Gastroesophageal sphincter (tissue), 4 donors: ENCODE measurements around the gene RPP21. TPM values are rescaled to one million over a fixed set of nuclear protein-coding genes. Genes with fewer than 3 reads are reported as not detected.
A peak's percentile ranks its signal among the peaks of the same experiment; 100 is the strongest.

Experiments
- ATAC-seq: fragments of 150-250 bp; one replicate; pipeline ENCODE4 v1.9.1; 2016; ENCODE audit warnings: mild to moderate bottlenecking, moderate library complexity
- H3K27ac ChIP-seq, 4 donors: fragments of 200-600 bp; sonication (generic) in 3 of 4; 1 replicate in 3 of 4; 2 replicates in 1 of 4; pipeline ENCODE4 v1.5.1; 2016 to 2019
- H3K27me3 ChIP-seq: fragments of 200-600 bp; sonication (generic); one replicate; pipeline ENCODE4 v1.5.1; 2019
- H3K36me3 ChIP-seq, 2 donors: fragments of 200-600 bp; sonication (generic); one replicate each; pipeline ENCODE4 v1.5.1; 2019; ENCODE audit warnings: control low read depth in 1 of 2
- H3K4me1 ChIP-seq, 3 donors: fragments of 200-600 bp; sonication (generic); 1 replicate in 2 of 3; 2 replicates in 1 of 3; pipeline ENCODE4 v1.5.1; 2016 to 2019; ENCODE audit warnings: control low read depth in 2 of 3
- H3K4me3 ChIP-seq, 2 donors: fragments of 200-600 bp; sonication (generic); one replicate each; pipeline ENCODE4 v1.5.1; 2019; ENCODE audit warnings: mild to moderate bottlenecking in 1 of 2, moderate library complexity in 1 of 2
- H3K9me3 ChIP-seq, 3 donors: fragments of 200-600 bp; sonication (generic); one replicate each; pipeline ENCODE4 v1.5.1; 2017 to 2019; ENCODE audit warnings: control low read depth in 2 of 3
- EP300 ChIP-seq: sonication (generic); formaldehyde crosslinking; IDR thresholded peaks from one replicate; pipeline ENCODE4 v1.6.1; 2017; ENCODE audit warnings: antibody characterized with exemption, mild to moderate bottlenecking
- POLR2A ChIP-seq, 2 donors: fragments of 450-650 bp; IDR thresholded peaks; one replicate each; pipeline ENCODE4 v1.6.1; 2017; ENCODE audit warnings: antibody characterized with exemption in 2 of 2, mild to moderate bottlenecking in 2 of 2, moderate library complexity in 1 of 2
- POLR2AphosphoS5 ChIP-seq: sonication (generic); formaldehyde crosslinking; IDR thresholded peaks from one replicate; pipeline ENCODE4 v1.6.1; 2017; ENCODE audit warnings: antibody characterized with exemption
- WGBS, 2 donors: methylation state at CpG; one replicate each; pipeline ENCODE4 v1.1.5; 2018; ENCODE audit warnings: low coverage in 1 of 2; 5-methylcytosine and 5-hydroxymethylcytosine counted together
- total RNA-seq, 4 donors: library from RNA; depleted of rRNA; stranded (reverse); fragments of >200 nt; gene quantifications; one replicate each; pipeline ENCODE4 v1.1.0, GENCODE V29; 2016
- TF ChIP-seq, protein P1 (sequence below), 4 experiments: fragments of 200-600 bp in 2 of 4; fragments of 450-650 bp in 2 of 4; sonication (generic) in 1 of 4; IDR thresholded peaks; one replicate each; pipeline ENCODE4 v1.5.1; 2017 to 2019; ENCODE audit warnings: antibody characterized with exemption in 4 of 4, mild to moderate bottlenecking in 2 of 4, moderate library complexity in 2 of 4

Gene RPP21
- total RNA-seq, 4 donors from 2014 or later = 60.7 to 137 (median 82.2) TPM

DNA sequence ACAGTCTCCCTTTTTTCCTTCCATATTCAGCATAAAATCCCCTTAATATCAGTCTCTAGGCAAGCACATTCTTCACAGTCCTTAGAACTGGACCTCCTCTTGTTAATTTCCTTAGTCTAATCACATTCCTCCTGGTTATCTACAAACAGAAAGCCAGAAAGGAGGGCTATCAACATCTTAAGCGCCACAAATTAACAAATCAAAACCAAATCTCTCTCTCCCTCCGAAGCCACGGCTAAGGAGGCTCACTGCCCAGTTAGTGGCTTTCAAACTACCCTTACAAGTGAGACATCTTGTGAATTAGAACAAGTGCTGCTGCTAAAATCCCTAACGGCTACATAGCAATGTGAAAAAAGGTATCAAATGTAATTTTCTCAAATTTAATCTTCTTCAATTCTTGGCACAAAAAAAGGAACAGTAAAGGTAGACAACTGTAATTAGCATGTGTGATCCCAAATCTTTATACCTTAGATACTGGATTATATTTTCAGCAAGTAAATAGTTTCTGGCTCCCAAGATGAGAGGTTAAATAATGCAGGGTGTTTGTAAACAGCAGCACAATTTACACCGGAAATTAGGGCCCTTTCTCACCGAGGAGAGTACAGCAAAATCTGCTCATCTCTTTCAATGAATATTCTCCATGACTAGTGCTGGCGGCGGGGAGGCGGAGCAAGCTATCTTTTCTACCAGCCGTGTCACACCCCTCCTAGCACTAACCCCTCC is 19.6 kb upstream of the RPP21 start:
- H3K9me3 ChIP-seq = no peaks in the 10 kb centered on the region
- H3K36me3 ChIP-seq = peaks cover 0 to 13% of the 10 kb centered on the region in 2 donors
- TF ChIP-seq, protein P1, sequence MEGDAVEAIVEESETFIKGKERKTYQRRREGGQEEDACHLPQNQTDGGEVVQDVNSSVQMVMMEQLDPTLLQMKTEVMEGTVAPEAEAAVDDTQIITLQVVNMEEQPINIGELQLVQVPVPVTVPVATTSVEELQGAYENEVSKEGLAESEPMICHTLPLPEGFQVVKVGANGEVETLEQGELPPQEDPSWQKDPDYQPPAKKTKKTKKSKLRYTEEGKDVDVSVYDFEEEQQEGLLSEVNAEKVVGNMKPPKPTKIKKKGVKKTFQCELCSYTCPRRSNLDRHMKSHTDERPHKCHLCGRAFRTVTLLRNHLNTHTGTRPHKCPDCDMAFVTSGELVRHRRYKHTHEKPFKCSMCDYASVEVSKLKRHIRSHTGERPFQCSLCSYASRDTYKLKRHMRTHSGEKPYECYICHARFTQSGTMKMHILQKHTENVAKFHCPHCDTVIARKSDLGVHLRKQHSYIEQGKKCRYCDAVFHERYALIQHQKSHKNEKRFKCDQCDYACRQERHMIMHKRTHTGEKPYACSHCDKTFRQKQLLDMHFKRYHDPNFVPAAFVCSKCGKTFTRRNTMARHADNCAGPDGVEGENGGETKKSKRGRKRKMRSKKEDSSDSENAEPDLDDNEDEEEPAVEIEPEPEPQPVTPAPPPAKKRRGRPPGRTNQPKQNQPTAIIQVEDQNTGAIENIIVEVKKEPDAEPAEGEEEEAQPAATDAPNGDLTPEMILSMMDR (IDR thresholded peaks at IDR 0.05) = no peak
- TF ChIP-seq POLR2AphosphoS5 (no peak), EP300 (no peak), POLR2A (IDR thresholded peaks at IDR 0.05) (no peak)
- WGBS, 2 donors = 5 to 8% methylated on average over 7 to 10 of the region's 10 CpGs
- peak overlapping the region; percentile 85 to 95 for H3K4me3 ChIP-seq
- H3K27me3 ChIP-seq = no peaks in the 10 kb centered on the region
- H3K27ac ChIP-seq = peak overlapping the region; percentile 95 to 99 (median 98)
- ATAC-seq = no peak
- peaks cover 0 to 48% (median 17%) of the 10 kb centered on the region in 3 donors for H3K4me1 ChIP-seq

DNA sequence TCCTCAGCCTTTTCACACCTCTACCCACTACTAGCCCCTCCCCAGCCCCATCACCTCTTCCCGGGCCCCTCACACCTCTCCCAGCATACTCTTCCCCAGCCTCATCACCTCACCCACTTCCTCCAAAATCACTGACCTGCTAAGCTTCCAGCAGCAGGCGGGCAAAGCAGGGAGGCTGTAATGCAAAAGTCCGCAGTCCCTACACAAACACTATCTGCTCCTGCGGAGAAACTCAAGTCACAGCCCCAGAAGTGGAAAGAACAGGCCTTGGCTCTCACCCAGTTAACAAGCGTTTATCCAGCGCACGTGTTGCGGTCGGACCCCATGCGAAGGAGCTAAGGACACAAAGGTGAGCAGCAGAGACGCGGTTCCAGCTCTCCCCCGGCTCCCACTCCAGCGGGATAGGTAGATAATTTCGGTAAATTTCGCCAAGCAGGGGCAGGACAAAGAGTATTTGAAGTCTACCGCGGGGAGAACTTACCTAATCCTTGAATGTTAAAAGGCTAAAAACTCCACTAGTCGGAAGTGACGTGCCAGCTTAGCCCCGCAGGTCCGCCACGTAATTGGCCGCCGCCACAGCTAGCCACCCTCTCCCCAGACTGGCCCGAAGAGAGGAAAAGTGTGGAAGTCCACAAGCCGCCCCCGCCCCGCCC is 19.0 kb upstream of the RPP21 start:
- peak overlapping the region; percentile 95 to 99 (median 98) for H3K27ac ChIP-seq

DNA sequence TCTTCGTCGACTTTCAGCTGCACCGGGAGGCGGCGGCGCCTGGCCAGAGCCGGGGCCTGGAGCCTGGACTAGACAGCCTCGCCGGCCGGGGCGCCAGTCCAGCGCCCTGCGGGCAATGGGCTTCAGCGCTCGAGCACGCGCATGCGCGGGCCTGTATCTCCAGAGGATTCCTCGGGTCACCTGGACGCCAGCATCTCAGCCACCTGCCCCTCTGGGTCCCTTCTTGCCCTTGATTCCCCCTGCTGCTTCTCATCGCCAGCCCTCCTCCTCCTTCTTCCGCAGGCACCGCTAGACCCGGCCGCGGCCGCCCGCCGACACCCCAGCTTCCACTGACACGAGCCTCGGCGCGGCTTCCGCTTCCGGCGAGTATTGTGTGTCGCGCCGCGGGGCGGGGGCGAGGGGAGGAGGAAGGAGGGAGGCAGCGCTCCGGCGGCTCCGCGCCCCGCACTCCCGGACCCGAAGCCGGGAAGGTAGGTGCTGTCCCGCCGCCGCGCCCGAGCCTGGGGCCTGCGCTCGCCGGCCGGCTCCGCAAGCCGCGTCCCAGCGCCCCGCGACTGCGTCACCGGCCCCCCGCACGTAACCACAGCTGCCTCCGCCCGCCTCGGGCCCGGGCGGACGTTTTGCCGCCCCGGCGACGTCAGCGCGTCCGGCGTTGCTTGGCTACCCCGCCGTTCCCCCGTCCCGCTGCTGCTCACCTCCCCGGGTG is 18.3 kb upstream of the RPP21 start, which contains the start of gene TRIM39:
TSS of gene TRIM39 (plus strand) at position 402 of the 706 bp plus-strand sequence. CDS start 2,391 bp downstream, outside the sequence.
- peak within 1 kb of the TSS; percentile 95 to 99 (median 98) for H3K27ac ChIP-seq
- peak within 1 kb of the TSS; percentile 85 to 95 for H3K4me3 ChIP-seq
- H3K9me3 ChIP-seq = no peaks in the 10 kb centered on the region
- WGBS, 2 donors = 0% methylated on average over 2 of the region's 90 CpGs
- H3K36me3 ChIP-seq = peaks cover 0 to 27% of the 10 kb centered on the region in 2 donors
- H3K27me3 ChIP-seq = no peaks in the 10 kb centered on the region
- TF ChIP-seq POLR2A (IDR thresholded peaks at IDR 0.05) (peak; percentile 88 to 92), EP300 (no peak), POLR2AphosphoS5 (peak; percentile 80)
- TF ChIP-seq, protein P1 (IDR thresholded peaks at IDR 0.05) = peak in 2 of 4 experiments; percentile 10 to 32
- peak; percentile 89 for ATAC-seq
- peaks cover 0 to 48% (median 17%) of the 10 kb centered on the region in 3 donors for H3K4me1 ChIP-seq

More for the DNA sequence above, 19.0 kb upstream of the RPP21 start:
- Histone ChIP-seq H3K4me3 (peak overlapping the region; percentile 85 to 95), H3K27me3 (no peaks in the 10 kb centered on the region), H3K36me3 (peaks cover 0 to 20% of the 10 kb centered on the region in 2 donors), H3K4me1 (peaks cover 0 to 48% (median 17%) of the 10 kb centered on the region in 3 donors), H3K9me3 (no peaks in the 10 kb centered on the region)
- WGBS, 2 donors = 0% methylated on average over 1 to 21 of the region's 29 CpGs
- ATAC-seq = peak; percentile 78
- TF ChIP-seq, protein P1 (IDR thresholded peaks at IDR 0.05) = no peak
- TF ChIP-seq EP300 (no peak), POLR2AphosphoS5 (no peak), POLR2A (IDR thresholded peaks at IDR 0.05) (no peak)

DNA sequence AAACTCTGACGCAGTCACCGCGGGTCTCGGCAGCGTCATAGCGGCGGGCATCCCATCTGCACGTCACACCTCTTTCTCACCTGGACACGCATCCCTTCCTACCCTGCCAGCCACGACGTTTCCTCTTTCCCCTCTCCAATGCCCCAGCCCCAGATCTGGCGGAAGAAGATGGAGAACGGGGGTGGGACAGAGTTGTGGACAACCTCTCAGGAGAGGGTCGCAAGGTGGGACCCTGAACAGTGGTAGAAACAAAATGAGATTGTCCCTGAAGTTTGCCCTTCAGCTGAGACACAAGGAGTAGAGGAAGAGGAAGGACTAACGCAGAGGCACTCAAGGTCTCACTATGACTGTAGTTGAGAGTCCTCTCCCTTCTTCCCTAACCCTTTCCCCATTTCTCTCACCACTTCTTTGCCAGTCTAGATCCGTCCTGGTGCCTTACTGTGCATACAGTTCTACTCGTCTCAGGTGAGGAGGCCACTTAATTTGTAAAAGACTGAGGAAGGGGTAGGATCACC is 17.7 kb upstream of the RPP21 start:
- H3K4me1 ChIP-seq = peaks cover 0 to 44% (median 17%) of the 10 kb centered on the region in 3 donors
- no peak for ATAC-seq
- H3K27me3 ChIP-seq = no peaks in the 10 kb centered on the region
- H3K4me3 ChIP-seq = peak overlapping the region; percentile 85 to 95
- TF ChIP-seq, protein P1 (IDR thresholded peaks at IDR 0.05) = no peak
- TF ChIP-seq EP300 = no peak
- H3K36me3 ChIP-seq = peaks cover 0 to 33% of the 10 kb centered on the region in 2 donors
- WGBS, 2 donors = 0 to 1% methylated on average over 10 to 12 of the region's 17 CpGs
- no peaks in the 10 kb centered on the region for H3K9me3 ChIP-seq
- H3K27ac ChIP-seq = peak overlapping the region; percentile 95 to 99 (median 98)
